Panc1 (cell line): ENCODE data around the gene ADCY3. TPM values are rescaled to one million over a fixed set of nuclear protein-coding genes. Genes with fewer than 3 reads are reported as not detected.
A peak's percentile ranks its signal among the peaks of the same experiment; 100 is the strongest.

ENCODE experiments used
- ATAC-seq: fragments of 200-7000 bp; cut with Tn5 transposase; 2 replicates; pipeline ENCODE4 v1.9.1; 2020; ENCODE audit warnings: mild to moderate bottlenecking, moderate library complexity
- BruUV-seq: library from RNA; stranded (reverse); fragments of 400-500 nt; replicated peaks from 2 replicates; lab custom pipeline; 2021; lab: Mats Ljungman, UMichigan
- CTCF ChIA-PET: fragments of 300-600 bp; sonication (Branson Sonifier 250); formaldehyde crosslinking; loops from one replicate; lab custom pipeline; 2022; ENCODE audit warnings: antibody characterized with exemption; lab: Charles Lee
- POLR2A ChIA-PET: fragments of 300-600 bp; sonication (Branson Sonifier 250); formaldehyde crosslinking; loops from one replicate; lab custom pipeline; 2022; ENCODE audit warnings: antibody characterized with exemption; lab: Charles Lee
- DNase-seq: peaks from one replicate; pipeline ENCODE4 v3.0.0-alpha.2; 2010; ENCODE audit warnings: low read depth, low spot score
- H3K27ac ChIP-seq: 2 replicates; pipeline ENCODE4 v1.5.1; 2011; ENCODE audit warnings: mild to moderate bottlenecking, low read length, inconsistent platforms
- H3K27me3 ChIP-seq: fragments of 200-500 bp; sonication (Bioruptor generic); 2 replicates; pipeline ENCODE4 v1.6.0; 2014; ENCODE audit warnings: low read length, inconsistent platforms; ENCODE audit not compliant: control insufficient read depth, insufficient read depth
- H3K36me3 ChIP-seq: fragments of 200-500 bp; sonication (Bioruptor generic); 2 replicates; pipeline ENCODE4 v1.5.1; 2014; ENCODE audit warnings: inconsistent platforms, mild to moderate bottlenecking, low read length, moderate library complexity; ENCODE audit not compliant: control insufficient read depth, insufficient read depth
- H3K4me1 ChIP-seq: 2 replicates; pipeline ENCODE4 v1.5.1; 2011; ENCODE audit warnings: inconsistent platforms, mild to moderate bottlenecking, low read length, moderate library complexity; ENCODE audit not compliant: control insufficient read depth, insufficient read depth
- H3K4me3 ChIP-seq, 2 experiments: 2 replicates each; pipeline ENCODE4 v1.5.1; 2011 to 2012; ENCODE audit warnings: low read depth in 2 of 2, low read length in 2 of 2, mild to moderate bottlenecking in 2 of 2, inconsistent platforms in 1 of 2, moderate library complexity in 1 of 2
- H3K9me3 ChIP-seq: fragments of 200-500 bp; sonication (Bioruptor generic); 2 replicates; pipeline ENCODE4 v1.5.1; 2014; ENCODE audit warnings: low read depth, mild to moderate bottlenecking, inconsistent platforms, low read length, moderate library complexity; ENCODE audit not compliant: control insufficient read depth, insufficient read depth
- CTCF ChIP-seq: fragments of 450-650 bp; IDR thresholded peaks from 2 replicates; pipeline ENCODE4 v1.5.1; 2017; ENCODE audit warnings: mild to moderate bottlenecking
- POLR2AphosphoS5 ChIP-seq: IDR thresholded peaks from 2 replicates; pipeline ENCODE4 v1.6.1; 2012; ENCODE audit warnings: mild to moderate bottlenecking, low read depth, low read length, moderate library complexity
- SIN3A ChIP-seq: IDR thresholded peaks from 2 replicates; pipeline ENCODE4 v1.6.1; 2012; ENCODE audit warnings: low read depth, mild to moderate bottlenecking, low read length, moderate library complexity, borderline replicate concordance; ENCODE audit not compliant: insufficient read depth
- TCF7L2 ChIP-seq: IDR thresholded peaks from 2 replicates; pipeline ENCODE4 v1.6.1; 2011; ENCODE audit warnings: mild to moderate bottlenecking, low read depth, low read length, inconsistent platforms
- in situ Hi-C: cut with HindIII; loops from 2 replicates; pipeline ENCODE4 v1.10.0; 2016; ENCODE audit warnings: low sequenced_read_pairs, low pct_unique_long_range_greater_than_20kb
- intact Hi-C: fragments of 100-400 bp; cut with micrococcal nuclease; formaldehyde crosslinking; loops from one replicate; pipeline ENCODE4 v1.10.0; 2022; ENCODE audit not compliant: unreplicated experiment
- total RNA-seq: library from RNA; stranded (reverse); gene quantifications from one replicate; pipeline ENCODE4 v1.2.1, GENCODE V29; 2021; ENCODE audit not compliant: unreplicated experiment
- TF ChIP-seq, protein P1 (sequence below), 2 experiments: IDR thresholded peaks; 2 replicates each; pipeline ENCODE4 v1.6.1; 2011 to 2012; ENCODE audit warnings: low read depth in 2 of 2, control low read depth in 1 of 2, low read length in 1 of 2, mild to moderate bottlenecking in 1 of 2, moderate library complexity in 1 of 2; ENCODE audit not compliant: insufficient read depth in 1 of 2

The ADCY3 gene
- total RNA-seq, 1 experiment from 2014 or later, result 34.1 TPM

DNA sequence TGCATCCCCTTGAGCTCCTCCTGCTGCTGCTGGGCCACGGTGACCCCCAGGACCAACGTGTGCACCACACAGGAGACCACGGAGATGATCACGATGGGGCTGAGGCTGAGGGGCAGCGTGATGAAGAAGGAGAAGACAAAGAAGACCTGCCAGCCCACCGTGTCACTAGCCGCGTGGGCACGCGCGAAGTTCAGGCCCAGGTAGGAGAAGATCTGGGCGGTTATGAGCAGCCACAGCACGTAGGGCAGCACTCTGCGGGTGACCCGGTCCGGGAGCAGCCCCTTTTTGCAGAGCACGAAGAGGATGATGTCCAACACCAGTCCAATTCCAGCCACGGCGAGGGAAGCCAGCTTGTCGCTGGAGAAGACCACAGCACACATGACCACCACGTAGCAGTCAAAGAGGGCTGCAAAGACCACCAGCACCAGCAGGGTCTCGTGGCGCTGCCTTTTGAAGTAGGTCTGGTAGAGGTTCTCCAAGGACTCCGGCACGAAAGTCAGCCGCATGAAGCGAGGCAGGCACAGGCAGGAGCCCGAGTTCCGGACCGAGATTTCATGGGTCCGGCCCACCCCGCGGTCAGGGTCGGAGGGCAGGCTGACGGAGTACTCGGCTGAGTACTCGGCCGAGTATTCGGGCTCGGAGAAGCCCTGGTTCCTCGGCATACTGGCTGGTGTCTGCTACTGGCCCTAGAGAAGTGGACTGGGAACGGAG, 1.6 kb downstream of the ADCY3 start:
- H3K4me1 ChIP-seq, result 0 out of 2 replicates have a peak, but pooled peaks cover 3% of the 10 kb centered on the region
- no peak overlapping the region for H3K27ac ChIP-seq
- H3K4me3 ChIP-seq, result peak overlapping the region in 1 of 2 experiments; percentile 62; a peak in 3 of 4 replicates
- CTCF ChIA-PET, result interaction anchor here (0.6 kb wide), 1 partner anchor 164 kb away, joined by 3 read pairs; no protein-coding TSS in a partner anchor
- in situ Hi-C loops (no loop called here), intact Hi-C loops (no loop called here)
- H3K27me3 ChIP-seq, result no peaks in the 10 kb centered on the region
- no TSS peak for BruUV-seq
- POLR2A ChIA-PET, result no interaction called here
- ATAC-seq (no peak), DNase-seq (no peak)
- TF ChIP-seq CTCF (no peak), TCF7L2 (no peak), SIN3A (no peak), POLR2AphosphoS5 (no peak)
- TF ChIP-seq, protein P1, sequence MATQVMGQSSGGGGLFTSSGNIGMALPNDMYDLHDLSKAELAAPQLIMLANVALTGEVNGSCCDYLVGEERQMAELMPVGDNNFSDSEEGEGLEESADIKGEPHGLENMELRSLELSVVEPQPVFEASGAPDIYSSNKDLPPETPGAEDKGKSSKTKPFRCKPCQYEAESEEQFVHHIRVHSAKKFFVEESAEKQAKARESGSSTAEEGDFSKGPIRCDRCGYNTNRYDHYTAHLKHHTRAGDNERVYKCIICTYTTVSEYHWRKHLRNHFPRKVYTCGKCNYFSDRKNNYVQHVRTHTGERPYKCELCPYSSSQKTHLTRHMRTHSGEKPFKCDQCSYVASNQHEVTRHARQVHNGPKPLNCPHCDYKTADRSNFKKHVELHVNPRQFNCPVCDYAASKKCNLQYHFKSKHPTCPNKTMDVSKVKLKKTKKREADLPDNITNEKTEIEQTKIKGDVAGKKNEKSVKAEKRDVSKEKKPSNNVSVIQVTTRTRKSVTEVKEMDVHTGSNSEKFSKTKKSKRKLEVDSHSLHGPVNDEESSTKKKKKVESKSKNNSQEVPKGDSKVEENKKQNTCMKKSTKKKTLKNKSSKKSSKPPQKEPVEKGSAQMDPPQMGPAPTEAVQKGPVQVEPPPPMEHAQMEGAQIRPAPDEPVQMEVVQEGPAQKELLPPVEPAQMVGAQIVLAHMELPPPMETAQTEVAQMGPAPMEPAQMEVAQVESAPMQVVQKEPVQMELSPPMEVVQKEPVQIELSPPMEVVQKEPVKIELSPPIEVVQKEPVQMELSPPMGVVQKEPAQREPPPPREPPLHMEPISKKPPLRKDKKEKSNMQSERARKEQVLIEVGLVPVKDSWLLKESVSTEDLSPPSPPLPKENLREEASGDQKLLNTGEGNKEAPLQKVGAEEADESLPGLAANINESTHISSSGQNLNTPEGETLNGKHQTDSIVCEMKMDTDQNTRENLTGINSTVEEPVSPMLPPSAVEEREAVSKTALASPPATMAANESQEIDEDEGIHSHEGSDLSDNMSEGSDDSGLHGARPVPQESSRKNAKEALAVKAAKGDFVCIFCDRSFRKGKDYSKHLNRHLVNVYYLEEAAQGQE (IDR thresholded peaks at IDR 0.05; ENCODE audit: insufficient read depth in 1 of 2, low read depth in 2 of 2, low read length in 1 of 2), result no peak
- H3K9me3 ChIP-seq, result no peaks in the 10 kb centered on the region
- no peaks in the 10 kb centered on the region for H3K36me3 ChIP-seq

- Histone ChIP-seq H3K4me1 (0 out of 2 replicates have a peak, but pooled peaks cover 3% of the 10 kb centered on the region), H3K4me3 (no peak overlapping the region), H3K27me3 (no peaks in the 10 kb centered on the region), H3K36me3 (no peaks in the 10 kb centered on the region), H3K9me3 (no peaks in the 10 kb centered on the region), H3K27ac (no peak overlapping the region)
- BruUV-seq, result no TSS peak
- CTCF ChIA-PET, result no interaction called here
- in situ Hi-C loops (no loop called here), intact Hi-C loops (no loop called here)
- ATAC-seq, result no peak
- DNase-seq, result no peak
- POLR2A ChIA-PET, result no interaction called here
- TF ChIP-seq POLR2AphosphoS5, result no peak
- TF ChIP-seq, protein P1 (IDR thresholded peaks at IDR 0.05; ENCODE audit: insufficient read depth in 1 of 2, low read depth in 2 of 2, low read length in 1 of 2), result no peak
- no peak for TF ChIP-seq SIN3A
- TF ChIP-seq TCF7L2, result no peak
- no peak for TF ChIP-seq CTCF
Observed at GRCh38 chr2:24917731-24918325, 2.2 kb downstream of the ADCY3 start.
